Keratinocyte (primary cell): ENCODE measurements around the gene SMPD1. TPM values are rescaled to one million over a fixed set of nuclear protein-coding genes. Genes with fewer than 3 reads are reported as not detected.

Experiments used
- DNase-seq: peaks from one replicate; pipeline ENCODE4 v3.0.0-alpha.2; 2011; ENCODE audit warnings: low read depth, missing footprints, low spot score
- FAIRE-seq: peaks from 2 replicates; lab custom pipeline; 2011; peaks lifted over from hg19 to GRCh38; lab: Jason Lieb, UNC
- H2AFZ ChIP-seq: 2 replicates; pipeline ENCODE4 v1.6.0; 2012; ENCODE audit warnings: low read length, control low read depth, inconsistent platforms; ENCODE audit not compliant: control insufficient read depth
- H3K27ac ChIP-seq: 2 replicates; pipeline ENCODE4 v1.5.1; 2011; ENCODE audit warnings: low read length; ENCODE audit not compliant: control insufficient read depth, insufficient read depth
- H3K27me3 ChIP-seq: 3 replicates; pipeline ENCODE4 v1.6.0; 2011; ENCODE audit warnings: low read length; ENCODE audit not compliant: control insufficient read depth, insufficient read depth; ENCODE audit errors: extremely low read depth
- H3K36me3 ChIP-seq, 2 experiments: 2 replicates in 1 of 2; 3 replicates in 1 of 2; pipeline ENCODE4 v1.5.1; 2011; ENCODE audit warnings: low read length in 2 of 2, mild to moderate bottlenecking in 1 of 2; ENCODE audit not compliant: control insufficient read depth in 2 of 2, insufficient read depth in 2 of 2; ENCODE audit errors: extremely low read depth in 1 of 2
- H3K4me1 ChIP-seq: 3 replicates; pipeline ENCODE4 v1.5.1; 2011; ENCODE audit warnings: low read length; ENCODE audit not compliant: control insufficient read depth, insufficient read depth; ENCODE audit errors: extremely low read depth
- H3K4me2 ChIP-seq: 3 replicates; pipeline ENCODE4 v1.6.0; 2011; ENCODE audit warnings: low read depth, low read length; ENCODE audit not compliant: control insufficient read depth, insufficient read depth; ENCODE audit errors: extremely low read depth
- H3K4me3 ChIP-seq, 3 experiments: fragments of 200-600 bp in 1 of 3; sonication (generic) in 1 of 3; 2 replicates in 2 of 3; 3 replicates in 1 of 3; pipeline ENCODE4 v1.5.1; 2011 to 2016; ENCODE audit warnings: low read length in 3 of 3, mild to moderate bottlenecking in 3 of 3, control low read depth in 2 of 3, inconsistent platforms in 1 of 3, low read depth in 1 of 3, mixed read lengths in 1 of 3, mixed run types in 1 of 3, moderate library complexity in 1 of 3; ENCODE audit not compliant: control insufficient read depth in 2 of 3, insufficient read depth in 2 of 3; ENCODE audit errors: extremely low read depth in 1 of 3
- H3K79me2 ChIP-seq: 2 replicates; pipeline ENCODE4 v1.6.0; 2012; ENCODE audit warnings: low read length; ENCODE audit not compliant: control insufficient read depth, insufficient read depth
- H3K9ac ChIP-seq: 3 replicates; pipeline ENCODE4 v1.6.0; 2011; ENCODE audit warnings: low read length; ENCODE audit not compliant: control insufficient read depth, insufficient read depth; ENCODE audit errors: extremely low read depth
- H3K9me1 ChIP-seq: 3 replicates; pipeline ENCODE4 v1.6.0; 2011; ENCODE audit warnings: low read length; ENCODE audit not compliant: control insufficient read depth, insufficient read depth; ENCODE audit errors: extremely low read depth
- H3K9me3 ChIP-seq: 2 replicates; pipeline ENCODE4 v1.5.1; 2012; ENCODE audit warnings: low read depth, low read length; ENCODE audit not compliant: control insufficient read depth
- H4K20me1 ChIP-seq: 3 replicates; pipeline ENCODE4 v1.6.0; 2011; ENCODE audit warnings: low read length; ENCODE audit not compliant: control insufficient read depth, insufficient read depth; ENCODE audit errors: extremely low read depth
- EZH2 ChIP-seq: IDR thresholded peaks from one replicate; pipeline ENCODE4 v1.6.1; 2012; ENCODE audit warnings: inconsistent platforms, mild to moderate bottlenecking, low read length, moderate library complexity
- dilution Hi-C: fragments of 300-500 bp; cut with MboI; formaldehyde crosslinking; loops from one replicate; pipeline ENCODE4 v1.7.0; 2020; ENCODE audit warnings: low sequenced_read_pairs; ENCODE audit not compliant: extremely low pct_ligation_motif_present
- polyA plus RNA-seq, 5 experiments: library from polyadenylated mRNA; depleted of rRNA in 3 of 5; stranded (reverse) in 3 of 5; stranded (forward) in 1 of 5; unstranded in 1 of 5; fragments of >200 nt; gene quantifications; 1 replicate in 1 of 5; 2 replicates in 3 of 5; 3 replicates in 1 of 5; pipeline versions ENCODE4 v1.2.1 to v1.2.3, GENCODE V29; 2011 to 2012; ENCODE audit warnings: missing spikeins in 2 of 5, low read depth in 1 of 5, low replicate concordance in 1 of 5
- TF ChIP-seq, protein P1 (sequence below), 3 experiments: IDR thresholded peaks in 1 of 3; conservative IDR thresholded peaks in 1 of 3; optimal IDR thresholded peaks in 1 of 3; 2 replicates in 2 of 3; 3 replicates in 1 of 3; pipeline versions ENCODE3 to v1.5.1; 2011; ENCODE audit warnings: low read length in 3 of 3, mild to moderate bottlenecking in 3 of 3, moderate library complexity in 2 of 3, control low read depth in 1 of 3, inconsistent platforms in 1 of 3; ENCODE audit not compliant: insufficient read depth in 2 of 3; ENCODE audit errors: extremely low read depth in 1 of 3

SMPD1 gene
- polyA plus RNA-seq, 1 donor (not counting 4 experiments of a cell fraction or from before 2014, with no cell fraction given): 8.0 TPM

DNA sequence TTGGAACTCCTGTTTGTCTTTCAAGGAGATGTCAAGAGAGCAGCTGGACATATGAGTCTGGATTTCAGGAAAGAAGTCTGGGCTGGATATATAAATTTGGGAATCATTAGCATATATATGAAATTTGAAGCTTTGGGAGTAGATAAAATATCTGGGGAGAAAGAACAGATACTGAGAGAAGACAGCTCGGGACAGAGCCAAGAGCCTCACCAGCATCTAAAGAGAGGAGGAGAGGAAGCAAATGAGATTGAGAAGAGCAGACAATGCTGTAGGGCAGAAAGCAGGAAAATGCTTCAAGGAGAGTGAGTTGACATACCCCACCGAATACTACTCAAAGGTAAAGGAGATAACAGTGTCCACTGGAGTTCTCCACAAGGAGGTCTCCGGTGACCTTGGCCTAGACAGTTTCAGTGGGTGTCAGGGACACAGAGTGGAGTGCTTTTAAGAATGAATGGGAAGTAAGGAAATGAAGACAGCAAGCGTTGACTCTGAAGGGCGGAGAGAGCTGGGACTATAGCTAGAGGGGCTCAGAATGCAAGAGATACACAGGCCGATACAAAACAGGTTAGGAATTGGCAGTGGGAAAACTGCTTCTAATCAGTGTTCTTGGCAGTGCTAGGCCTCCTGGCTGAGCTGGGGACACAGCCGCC is 27.8 kb downstream of the SMPD1 start:
- Histone ChIP-seq H3K9ac (no peak overlapping the region), H3K4me1 (peaks cover 7% of the 10 kb centered on the region), H3K36me3 (no peaks in the 10 kb centered on the region), H3K79me2 (no peaks in the 10 kb centered on the region), H4K20me1 (no peaks in the 10 kb centered on the region), H3K27ac (no peak overlapping the region), H3K9me3 (no peaks in the 10 kb centered on the region), H2AFZ (no peak overlapping the region), H3K9me1 (no peaks in the 10 kb centered on the region), H3K4me3 (peak overlapping the region in 1 of 3 experiments; percentile 56), H3K4me2 (peak overlapping the region; percentile 32), H3K27me3 (peaks cover 10% of the 10 kb centered on the region)
- no peak for FAIRE-seq
- TF ChIP-seq EZH2: peak; percentile 53
- TF ChIP-seq, protein P1, sequence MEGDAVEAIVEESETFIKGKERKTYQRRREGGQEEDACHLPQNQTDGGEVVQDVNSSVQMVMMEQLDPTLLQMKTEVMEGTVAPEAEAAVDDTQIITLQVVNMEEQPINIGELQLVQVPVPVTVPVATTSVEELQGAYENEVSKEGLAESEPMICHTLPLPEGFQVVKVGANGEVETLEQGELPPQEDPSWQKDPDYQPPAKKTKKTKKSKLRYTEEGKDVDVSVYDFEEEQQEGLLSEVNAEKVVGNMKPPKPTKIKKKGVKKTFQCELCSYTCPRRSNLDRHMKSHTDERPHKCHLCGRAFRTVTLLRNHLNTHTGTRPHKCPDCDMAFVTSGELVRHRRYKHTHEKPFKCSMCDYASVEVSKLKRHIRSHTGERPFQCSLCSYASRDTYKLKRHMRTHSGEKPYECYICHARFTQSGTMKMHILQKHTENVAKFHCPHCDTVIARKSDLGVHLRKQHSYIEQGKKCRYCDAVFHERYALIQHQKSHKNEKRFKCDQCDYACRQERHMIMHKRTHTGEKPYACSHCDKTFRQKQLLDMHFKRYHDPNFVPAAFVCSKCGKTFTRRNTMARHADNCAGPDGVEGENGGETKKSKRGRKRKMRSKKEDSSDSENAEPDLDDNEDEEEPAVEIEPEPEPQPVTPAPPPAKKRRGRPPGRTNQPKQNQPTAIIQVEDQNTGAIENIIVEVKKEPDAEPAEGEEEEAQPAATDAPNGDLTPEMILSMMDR (optimal IDR thresholded peaks at IDR 0.05 in 1 of 3, IDR thresholded peaks at IDR 0.05 in 1 of 3, conservative IDR thresholded peaks at IDR 0.05 in 1 of 3; ENCODE audit: extremely low read depth in 1 of 3, insufficient read depth in 2 of 3, low read length in 3 of 3): no peak
- dilution Hi-C loops: no loop called here
- no peak for DNase-seq

DNA sequence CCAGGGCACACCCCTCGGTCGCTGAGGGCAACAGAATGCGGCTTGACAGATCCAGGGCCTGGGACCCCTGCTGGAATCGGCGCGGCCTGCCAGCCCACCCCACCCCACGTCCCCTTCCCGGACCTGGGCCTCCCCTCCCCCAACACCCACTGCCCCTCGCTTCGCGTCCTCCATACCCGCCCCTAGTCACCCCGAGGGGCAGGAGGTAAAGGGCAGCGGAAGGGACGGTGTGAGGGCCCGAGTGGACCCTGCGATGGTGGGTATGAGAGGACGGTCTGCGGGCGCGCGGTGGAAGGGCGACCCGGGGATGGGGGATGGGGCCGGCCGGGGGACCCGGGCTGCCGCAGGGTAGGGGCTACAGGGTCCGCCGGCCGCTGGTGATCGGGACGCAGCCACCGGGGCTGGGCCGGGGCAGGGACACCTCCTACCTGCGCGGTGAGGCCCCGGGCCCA is 28.3 kb downstream of the SMPD1 start:
- H3K36me3 ChIP-seq: no peaks in the 10 kb centered on the region
- peak overlapping the region; percentile 56 to 74 (median 68) for H3K4me3 ChIP-seq
- FAIRE-seq (no peak), DNase-seq (no peak)
- peak overlapping the region; percentile 56 for H3K9ac ChIP-seq
- H3K79me2 ChIP-seq: no peaks in the 10 kb centered on the region
- no peak overlapping the region for H3K27ac ChIP-seq
- peak overlapping the region; percentile 40 for H2AFZ ChIP-seq
- H3K4me1 ChIP-seq: peaks cover 7% of the 10 kb centered on the region
- peaks cover 14% of the 10 kb centered on the region for H3K27me3 ChIP-seq
- H3K4me2 ChIP-seq: peak overlapping the region; percentile 90
- H4K20me1 ChIP-seq: no peaks in the 10 kb centered on the region
- dilution Hi-C loops: no loop called here
- no peaks in the 10 kb centered on the region for H3K9me1 ChIP-seq
- no peak for TF ChIP-seq EZH2
- TF ChIP-seq, protein P1 (optimal IDR thresholded peaks at IDR 0.05 in 1 of 3, IDR thresholded peaks at IDR 0.05 in 1 of 3, conservative IDR thresholded peaks at IDR 0.05 in 1 of 3; ENCODE audit: extremely low read depth in 1 of 3, insufficient read depth in 2 of 3, low read length in 3 of 3): no peak
- no peaks in the 10 kb centered on the region for H3K9me3 ChIP-seq
